ENCODE data around the gene DDX54.

DDX54 gene

GRCh38 chr12:113163030-113163360, 22.3 kb downstream of the DDX54 start:
- TF ChIP-seq POLR2AphosphoS5 (IDR thresholded peaks at IDR 0.05; ENCODE audit: low read depth) (no peak), GABPA (IDR thresholded peaks at IDR 0.05; ENCODE audit: low read depth) (no peak), REST (IDR thresholded peaks at IDR 0.05; ENCODE audit: insufficient replicate concordance, low read depth) (no peak), CTCF (IDR thresholded peaks at IDR 0.05; ENCODE audit: insufficient read depth, low read length) (no peak), SPI1 (IDR thresholded peaks at IDR 0.05; ENCODE audit: borderline replicate concordance, low read depth) (no peak)
- no peak for DNase-seq (ENCODE audit: low read depth in 1 of 2, low spot score in 1 of 2)
- Histone ChIP-seq H3K27ac (replicated peaks) (no peak overlapping the region), H3K4me3 (replicated peaks; ENCODE audit: insufficient read depth, low read length) (no peak overlapping the region), H3K27me3 (ENCODE audit: insufficient read depth, poor library complexity, severe bottlenecking) (no peaks in the 10 kb centered on the region)

GRCh38 chr12:113162102-113163029, 22.9 kb downstream of the DDX54 start:
- TF ChIP-seq SPI1 (IDR thresholded peaks at IDR 0.05; ENCODE audit: borderline replicate concordance, low read depth) (no peak), REST (IDR thresholded peaks at IDR 0.05; ENCODE audit: insufficient replicate concordance, low read depth) (no peak), POLR2AphosphoS5 (IDR thresholded peaks at IDR 0.05; ENCODE audit: low read depth) (no peak), GABPA (IDR thresholded peaks at IDR 0.05; ENCODE audit: low read depth) (no peak), CTCF (IDR thresholded peaks at IDR 0.05; ENCODE audit: insufficient read depth, low read length) (no peak)
- DNase-seq (ENCODE audit: low read depth in 1 of 2, low spot score in 1 of 2): no peak
- Histone ChIP-seq H3K4me3 (replicated peaks; ENCODE audit: insufficient read depth, low read length) (no peak overlapping the region), H3K27me3 (ENCODE audit: insufficient read depth, poor library complexity, severe bottlenecking) (no peaks in the 10 kb centered on the region), H3K27ac (replicated peaks) (no peak overlapping the region)

GRCh38 chr12:113161415-113162016, 23.8 kb downstream of the DDX54 start:
- Histone ChIP-seq H3K27me3 (ENCODE audit: insufficient read depth, poor library complexity, severe bottlenecking) (no peaks in the 10 kb centered on the region), H3K4me3 (replicated peaks; ENCODE audit: insufficient read depth, low read length) (no peak overlapping the region), H3K27ac (replicated peaks) (no peak overlapping the region)
- DNase-seq (ENCODE audit: low read depth in 1 of 2, low spot score in 1 of 2): peak in 1 of 2 experiments; percentile 20
- TF ChIP-seq CTCF (IDR thresholded peaks at IDR 0.05; ENCODE audit: insufficient read depth, low read length): no peak

Data from HL-60 (cell line).